Cardiac fibroblast (primary cell): Measurements from ENCODE around the gene SLC6A17.
A peak's percentile ranks its signal among the peaks of the same experiment; 100 is the strongest.

Experiments
- DNase-seq, 2 donors: peaks; one replicate each; pipeline versions ENCODE4 v3.0.0 to v3.0.0-alpha.2; 2010; ENCODE audit warnings: low read depth in 2 of 2
- H3K4me3 ChIP-seq, 2 donors: replicated peaks in 1 of 2; 1 replicate in 1 of 2; 2 replicates in 1 of 2; pipeline ENCODE4 v1.5.1; 2011; ENCODE audit warnings: low read depth in 2 of 2, low read length in 2 of 2, mild to moderate bottlenecking in 2 of 2, moderate library complexity in 1 of 2
- CTCF ChIP-seq: IDR thresholded peaks from one replicate; pipeline ENCODE4 v1.5.1; 2011; ENCODE audit warnings: low read depth, mild to moderate bottlenecking, low read length, inconsistent platforms

Gene SLC6A17

GRCh38 chr1:110228869-110229268, 78.6 kb downstream of the SLC6A17 start:
- no peak for DNase-seq
- H3K4me3 ChIP-seq, result no peak overlapping the region
- no peak for TF ChIP-seq CTCF

- no peak for TF ChIP-seq CTCF
- no peak overlapping the region for H3K4me3 ChIP-seq
- DNase-seq, result peak in 1 of 2 donors; percentile 21
These were observed 79.2 kb downstream of the SLC6A17 start for GRCh38 chr1:110229348-110230001.

- H3K4me3 ChIP-seq, result no peak overlapping the region
- TF ChIP-seq CTCF, result no peak
- DNase-seq, result no peak
These were observed 80.3 kb downstream of the SLC6A17 start for GRCh38 chr1:110230381-110231199.

GRCh38 chr1:110233861-110234260, 83.6 kb downstream of the SLC6A17 start:
- H3K4me3 ChIP-seq, result no peak overlapping the region
- no peak for DNase-seq
- TF ChIP-seq CTCF, result no peak

GRCh38 chr1:110234691-110235090, 84.4 kb downstream of the SLC6A17 start:
- peak in 1 of 2 donors; percentile 21 for DNase-seq
- no peak for TF ChIP-seq CTCF
- H3K4me3 ChIP-seq, result no peak overlapping the region

GRCh38 chr1:110235181-110235833, 85.0 kb downstream of the SLC6A17 start:
- no peak for TF ChIP-seq CTCF
- peak in 1 of 2 donors; percentile 16 for DNase-seq
- H3K4me3 ChIP-seq, result no peak overlapping the region
